DND-41 (cell line): Measurements from ENCODE around the gene ATP10A.

Experiments
- EZH2 ChIP-seq: IDR thresholded peaks from 3 replicates; pipeline ENCODE4 v1.6.1; 2012; ENCODE audit warnings: borderline replicate concordance, low read depth, mild to moderate bottlenecking, moderate library complexity, low read length, inconsistent platforms; ENCODE audit not compliant: severe bottlenecking
- TF ChIP-seq, protein P1 (sequence below): IDR thresholded peaks from 2 replicates; pipeline ENCODE4 v1.5.1; 2012; ENCODE audit warnings: borderline replicate concordance, low read length, moderate library complexity, mild to moderate bottlenecking; ENCODE audit not compliant: poor library complexity, severe bottlenecking; ENCODE audit errors: extremely low read depth

DNA sequence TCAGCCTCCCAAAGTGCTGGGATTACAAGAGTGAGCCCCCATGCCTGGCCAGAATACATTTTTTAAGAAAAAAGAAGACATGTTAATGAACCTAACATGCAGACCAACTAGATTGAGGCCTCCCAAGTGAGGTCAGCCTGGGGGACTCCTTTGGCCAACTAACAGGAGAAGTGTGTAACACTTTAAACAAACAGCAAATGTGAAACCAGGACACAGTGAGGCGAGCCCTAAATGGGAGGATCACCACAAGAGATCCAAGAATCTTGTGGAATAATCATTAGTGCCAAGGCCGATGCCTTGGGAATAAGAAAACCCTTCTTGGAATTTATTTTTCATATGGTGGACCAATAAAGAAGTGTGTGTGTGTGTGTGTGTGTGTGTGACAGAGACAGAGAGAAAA is 73.9 kb downstream of the ATP10A start:
- TF ChIP-seq, protein P1, sequence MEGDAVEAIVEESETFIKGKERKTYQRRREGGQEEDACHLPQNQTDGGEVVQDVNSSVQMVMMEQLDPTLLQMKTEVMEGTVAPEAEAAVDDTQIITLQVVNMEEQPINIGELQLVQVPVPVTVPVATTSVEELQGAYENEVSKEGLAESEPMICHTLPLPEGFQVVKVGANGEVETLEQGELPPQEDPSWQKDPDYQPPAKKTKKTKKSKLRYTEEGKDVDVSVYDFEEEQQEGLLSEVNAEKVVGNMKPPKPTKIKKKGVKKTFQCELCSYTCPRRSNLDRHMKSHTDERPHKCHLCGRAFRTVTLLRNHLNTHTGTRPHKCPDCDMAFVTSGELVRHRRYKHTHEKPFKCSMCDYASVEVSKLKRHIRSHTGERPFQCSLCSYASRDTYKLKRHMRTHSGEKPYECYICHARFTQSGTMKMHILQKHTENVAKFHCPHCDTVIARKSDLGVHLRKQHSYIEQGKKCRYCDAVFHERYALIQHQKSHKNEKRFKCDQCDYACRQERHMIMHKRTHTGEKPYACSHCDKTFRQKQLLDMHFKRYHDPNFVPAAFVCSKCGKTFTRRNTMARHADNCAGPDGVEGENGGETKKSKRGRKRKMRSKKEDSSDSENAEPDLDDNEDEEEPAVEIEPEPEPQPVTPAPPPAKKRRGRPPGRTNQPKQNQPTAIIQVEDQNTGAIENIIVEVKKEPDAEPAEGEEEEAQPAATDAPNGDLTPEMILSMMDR, result no peak
- TF ChIP-seq EZH2, result no peak
